HG02970 (cell line): ENCODE results near the gene ASCC3.
"Not testable (repeated sequence)": the region's sequence is repeated elsewhere in the genome, so short reads cannot be mapped to it uniquely, and the experiment has no call there.

ENCODE experiments used
- ATAC-seq: cut with Tn5 transposase; IDR thresholded peaks from one replicate; pipeline ENCODE4 v1.9.1; 2021; ENCODE audit warnings: mild to moderate bottlenecking, moderate library complexity, moderate number of reproducible peaks; ENCODE audit not compliant: unreplicated experiment, low FRiP score

The ASCC3 gene

GRCh38 chr6:100808638-100809275 lies 72.4 kb downstream of the ASCC3 start:
- no peak for ATAC-seq

- ATAC-seq, result no peak
Observed at GRCh38 chr6:100806296-100806695, 74.8 kb downstream of the ASCC3 start.

GRCh38 chr6:100803264-100804045 lies 77.7 kb downstream of the ASCC3 start:
- ATAC-seq, result no peak

- no peak for ATAC-seq
Observed at GRCh38 chr6:100801036-100801435, 80.1 kb downstream of the ASCC3 start.

GRCh38 chr6:100796049-100796823 lies 84.9 kb downstream of the ASCC3 start:
- peak; percentile 86 for ATAC-seq

GRCh38 chr6:100790084-100790483 lies 91.0 kb downstream of the ASCC3 start:
- no peak for ATAC-seq

- ATAC-seq, result no peak
Observed at GRCh38 chr6:100785982-100786381, 95.1 kb downstream of the ASCC3 start.

- no peak for ATAC-seq
Observed at GRCh38 chr6:100780648-100781047, 100.5 kb downstream of the ASCC3 start.

- ATAC-seq, result no peak
Observed at GRCh38 chr6:100775667-100776066, 105.5 kb downstream of the ASCC3 start.

GRCh38 chr6:100774681-100775080 lies 106.4 kb downstream of the ASCC3 start:
- no peak for ATAC-seq

- ATAC-seq, result no peak
Observed at GRCh38 chr6:100768816-100769351, 112.2 kb downstream of the ASCC3 start.

GRCh38 chr6:100763617-100764241 lies 117.4 kb downstream of the ASCC3 start:
- no peak for ATAC-seq

- ATAC-seq, result no peak
Observed at GRCh38 chr6:100761841-100762240, 119.3 kb downstream of the ASCC3 start.

- not testable (repeated sequence) for ATAC-seq
Observed at GRCh38 chr6:100758386-100758785, 122.7 kb downstream of the ASCC3 start.

- ATAC-seq, result no peak
Observed at GRCh38 chr6:100753421-100753820, 127.7 kb downstream of the ASCC3 start.

GRCh38 chr6:100751590-100751989 lies 129.5 kb downstream of the ASCC3 start:
- no peak for ATAC-seq

GRCh38 chr6:100745419-100746041 lies 135.6 kb downstream of the ASCC3 start:
- no peak for ATAC-seq

GRCh38 chr6:100740439-100740838 lies 140.7 kb downstream of the ASCC3 start:
- no peak for ATAC-seq

GRCh38 chr6:100737720-100738119 lies 143.4 kb downstream of the ASCC3 start:
- not testable (repeated sequence) for ATAC-seq

GRCh38 chr6:100731411-100731810 lies 149.7 kb downstream of the ASCC3 start:
- no peak for ATAC-seq
